ENCODE measurements around the gene FAM151B. TPM values are rescaled to one million over a fixed set of nuclear protein-coding genes. Genes with fewer than 3 reads are reported as not detected.

Gene FAM151B
- total RNA-seq, 1 experiment from 2014 or later = 0.72 TPM

DNA sequence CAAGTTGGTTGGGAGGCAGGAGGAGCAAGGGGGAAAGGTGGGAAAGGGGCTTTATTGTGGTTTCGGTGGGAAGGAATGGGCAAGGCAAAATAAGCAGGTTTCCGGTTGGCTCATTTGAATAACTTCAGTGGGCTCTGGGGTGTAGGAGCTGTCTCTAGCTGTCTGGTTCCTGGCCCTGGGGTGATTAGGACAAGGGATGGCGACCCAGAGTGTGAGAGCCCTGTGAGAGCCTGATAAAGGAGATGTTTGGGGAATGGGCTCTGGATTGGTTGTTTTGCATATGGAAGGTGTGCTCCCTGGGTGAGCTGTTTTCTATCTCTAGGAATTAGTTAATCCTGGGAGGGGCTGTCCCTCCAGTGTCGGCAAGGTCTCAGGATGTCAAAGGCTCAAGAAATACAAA is 66.7 kb downstream of the FAM151B start:
- no peak overlapping the region for H2BK5ac ChIP-seq (ENCODE audit: insufficient read length, low read length)
- H3K14ac ChIP-seq (ENCODE audit: insufficient read depth, low read length) = no peak overlapping the region
- peak; percentile 60 for DNase-seq
- no peaks in the 10 kb centered on the region for H3K79me2 ChIP-seq (ENCODE audit: insufficient read depth, low read length)
- Mint-ChIP-seq H3K36me3 (ENCODE audit: insufficient read depth in 1 of 3, low read depth in 3 of 3) (peaks cover 0 to 9% (median 0%) of the 10 kb centered on the region in 3 experiments; a peak in 2 of 7 replicates), H3K9me3 (peaks cover 0 to 4% of the 10 kb centered on the region in 2 experiments; a peak in 1 of 5 replicates), H3K4me1 (peaks cover 23 to 39% of the 10 kb centered on the region in 2 experiments), H3K27ac (peak overlapping the region; percentile 68 to 94 (median 89); a peak in 6 of 7 replicates), H3K4me3 (peak overlapping the region in 1 of 2 experiments; percentile 22; a peak in 1 of 5 replicates), H3K27me3 (ENCODE audit: low read depth) (peaks cover 24% of the 10 kb centered on the region)
- no peaks in the 10 kb centered on the region for H3K23me2 ChIP-seq (ENCODE audit: insufficient read length, low read depth, low read length, poor library complexity, severe bottlenecking)
- no peak overlapping the region for H4K8ac ChIP-seq (replicated peaks; ENCODE audit: insufficient read length, low read depth, low read length)
- H2BK20ac ChIP-seq (ENCODE audit: low read depth, low read length, poor library complexity, severe bottlenecking) = no peak overlapping the region
- H3K4ac ChIP-seq (ENCODE audit: low read depth, low read length) = no peak overlapping the region
- H2BK120ac ChIP-seq (ENCODE audit: low read depth, low read length, poor library complexity, severe bottlenecking) = no peak overlapping the region
- H3K79me1 ChIP-seq (ENCODE audit: insufficient read depth, low read depth, low read length, poor library complexity, severe bottlenecking) = no peaks in the 10 kb centered on the region
- TF ChIP-seq, protein P1, sequence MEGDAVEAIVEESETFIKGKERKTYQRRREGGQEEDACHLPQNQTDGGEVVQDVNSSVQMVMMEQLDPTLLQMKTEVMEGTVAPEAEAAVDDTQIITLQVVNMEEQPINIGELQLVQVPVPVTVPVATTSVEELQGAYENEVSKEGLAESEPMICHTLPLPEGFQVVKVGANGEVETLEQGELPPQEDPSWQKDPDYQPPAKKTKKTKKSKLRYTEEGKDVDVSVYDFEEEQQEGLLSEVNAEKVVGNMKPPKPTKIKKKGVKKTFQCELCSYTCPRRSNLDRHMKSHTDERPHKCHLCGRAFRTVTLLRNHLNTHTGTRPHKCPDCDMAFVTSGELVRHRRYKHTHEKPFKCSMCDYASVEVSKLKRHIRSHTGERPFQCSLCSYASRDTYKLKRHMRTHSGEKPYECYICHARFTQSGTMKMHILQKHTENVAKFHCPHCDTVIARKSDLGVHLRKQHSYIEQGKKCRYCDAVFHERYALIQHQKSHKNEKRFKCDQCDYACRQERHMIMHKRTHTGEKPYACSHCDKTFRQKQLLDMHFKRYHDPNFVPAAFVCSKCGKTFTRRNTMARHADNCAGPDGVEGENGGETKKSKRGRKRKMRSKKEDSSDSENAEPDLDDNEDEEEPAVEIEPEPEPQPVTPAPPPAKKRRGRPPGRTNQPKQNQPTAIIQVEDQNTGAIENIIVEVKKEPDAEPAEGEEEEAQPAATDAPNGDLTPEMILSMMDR (conservative IDR thresholded peaks at IDR 0.05) = no peak
- H3K27ac ChIP-seq (ENCODE audit: insufficient read length, low read depth, low read length) = no peak overlapping the region
- no peaks in the 10 kb centered on the region for H3K9me3 ChIP-seq (ENCODE audit: control insufficient read depth, low read depth, low read length)
- no peaks in the 10 kb centered on the region for H3K27me3 ChIP-seq (ENCODE audit: insufficient read depth, low read length)
- no peak overlapping the region for H3K9ac ChIP-seq (ENCODE audit: extremely low read depth, insufficient read length, low read length)
- no peak overlapping the region for H2AFZ ChIP-seq (ENCODE audit: low read length)
- no peak overlapping the region for H3T11ph ChIP-seq (ENCODE audit: low read length)
- H4K91ac ChIP-seq (ENCODE audit: insufficient read length, low read depth, low read length) = no peak overlapping the region
- no peak overlapping the region for H4K5ac ChIP-seq (ENCODE audit: insufficient read length, low read depth, low read length)
- H2AK5ac ChIP-seq (ENCODE audit: insufficient read length, low read length) = no peak overlapping the region
- no peak overlapping the region for H3K4me2 ChIP-seq (ENCODE audit: insufficient read depth, insufficient read length, low read length)
- H3K18ac ChIP-seq (ENCODE audit: insufficient read length, low read depth, low read length) = no peak overlapping the region
- no peaks in the 10 kb centered on the region for H4K20me1 ChIP-seq (ENCODE audit: control insufficient read depth, insufficient read depth, insufficient read length)
- no peak overlapping the region for H2BK12ac ChIP-seq (ENCODE audit: insufficient read length, low read depth, low read length)
- H3K23ac ChIP-seq (ENCODE audit: insufficient read length, low read depth, low read length) = no peak overlapping the region
- peaks cover 4% of the 10 kb centered on the region; the same call in 1 of the 2 replicates for H3K4me1 ChIP-seq (ENCODE audit: insufficient read depth, low read length)
- no CpG with 5 or more reads among the region's 4 CpGs for WGBS (ENCODE audit: extremely low coverage, insufficient read length, low lambda C conversion rate)
- H2BK15ac ChIP-seq (ENCODE audit: low read depth, low read length) = no peak overlapping the region
- no peak overlapping the region for H3K56ac ChIP-seq (ENCODE audit: insufficient read length, low read depth, low read length)
